ENCODE results near the gene CHMP2B.

DNA sequence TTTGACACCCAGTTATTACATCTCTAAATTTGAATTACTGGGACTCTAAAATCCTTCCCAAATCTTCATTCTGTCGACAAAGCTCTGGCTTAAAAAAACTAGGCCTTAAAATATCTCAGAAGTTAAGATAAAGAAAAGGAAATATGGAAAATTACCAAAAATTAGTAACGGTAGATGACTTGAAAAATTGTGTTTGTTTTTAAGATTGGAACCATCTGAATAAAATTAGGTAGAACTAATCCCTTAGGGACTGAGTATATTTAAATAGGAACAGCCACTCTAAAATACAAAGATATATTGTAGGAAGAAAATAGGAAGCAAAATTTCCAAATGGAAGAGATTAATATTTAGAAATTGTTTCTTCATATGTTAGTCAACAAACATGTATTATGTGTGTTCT lies 45.1 kb upstream of the CHMP2B start:
- TF ChIP-seq, protein P1, sequence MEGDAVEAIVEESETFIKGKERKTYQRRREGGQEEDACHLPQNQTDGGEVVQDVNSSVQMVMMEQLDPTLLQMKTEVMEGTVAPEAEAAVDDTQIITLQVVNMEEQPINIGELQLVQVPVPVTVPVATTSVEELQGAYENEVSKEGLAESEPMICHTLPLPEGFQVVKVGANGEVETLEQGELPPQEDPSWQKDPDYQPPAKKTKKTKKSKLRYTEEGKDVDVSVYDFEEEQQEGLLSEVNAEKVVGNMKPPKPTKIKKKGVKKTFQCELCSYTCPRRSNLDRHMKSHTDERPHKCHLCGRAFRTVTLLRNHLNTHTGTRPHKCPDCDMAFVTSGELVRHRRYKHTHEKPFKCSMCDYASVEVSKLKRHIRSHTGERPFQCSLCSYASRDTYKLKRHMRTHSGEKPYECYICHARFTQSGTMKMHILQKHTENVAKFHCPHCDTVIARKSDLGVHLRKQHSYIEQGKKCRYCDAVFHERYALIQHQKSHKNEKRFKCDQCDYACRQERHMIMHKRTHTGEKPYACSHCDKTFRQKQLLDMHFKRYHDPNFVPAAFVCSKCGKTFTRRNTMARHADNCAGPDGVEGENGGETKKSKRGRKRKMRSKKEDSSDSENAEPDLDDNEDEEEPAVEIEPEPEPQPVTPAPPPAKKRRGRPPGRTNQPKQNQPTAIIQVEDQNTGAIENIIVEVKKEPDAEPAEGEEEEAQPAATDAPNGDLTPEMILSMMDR (IDR thresholded peaks at IDR 0.05): no peak
- TF ChIP-seq POLR2A (IDR thresholded peaks at IDR 0.05): no peak
